GM12878 (cell line): ENCODE results near the gene CAMLG. TPM values are rescaled to one million over a fixed set of nuclear protein-coding genes. Genes with fewer than 3 reads are reported as not detected.

Experiments used
- ATAC-seq: fragments of 200-7000 bp; cut with Tn5 transposase; 3 replicates; pipeline ENCODE4 v1.9.1; 2020; ENCODE audit warnings: mild to moderate bottlenecking, moderate library complexity
- BruUV-seq: library from RNA; stranded (reverse); fragments of 400-500 nt; replicated peaks from 2 replicates; lab custom pipeline; 2021; lab: Mats Ljungman, UMichigan
- CTCF ChIA-PET: fragments of 300-600 bp; sonication (Branson Sonifier 250); formaldehyde crosslinking; extraction: SDS; loops from one replicate; lab custom pipeline; 2021; ENCODE audit warnings: inconsistent platforms; lab: Yijun Ruan, JAX
- POLR2A ChIA-PET: fragments of 350-600 bp; formaldehyde crosslinking; extraction: SDS; loops from one replicate; lab custom pipeline; 2021; ENCODE audit warnings: inconsistent platforms; lab: Charles Lee
- RAD21 ChIA-PET: fragments of 300-600 bp; sonication (Branson Sonifier 250); formaldehyde crosslinking; loops from one replicate; lab custom pipeline; 2023; ENCODE audit warnings: antibody characterized with exemption; ENCODE audit not compliant: unreplicated experiment; lab: Charles Lee
- SMC1A ChIA-PET: fragments of 300-600 bp; sonication (Branson Sonifier 250); formaldehyde crosslinking; loops from one replicate; lab custom pipeline; 2023; ENCODE audit not compliant: unreplicated experiment, uncharacterized antibody; lab: Charles Lee
- DNase-seq: peaks from one replicate; pipeline ENCODE4 v3.0.0-alpha.2; 2011; ENCODE audit warnings: low read depth, low spot score
- FAIRE-seq: peaks from 3 replicates; lab custom pipeline; 2011; peaks lifted over from hg19 to GRCh38; lab: Jason Lieb, UNC
- H2AFZ ChIP-seq: 2 replicates; pipeline ENCODE4 v1.6.0; 2011; ENCODE audit warnings: low read depth, low read length, control low read depth; ENCODE audit not compliant: control insufficient read depth
- H3K27ac ChIP-seq: 2 replicates; pipeline ENCODE4 v1.5.1; 2011; ENCODE audit warnings: control low read depth; ENCODE audit not compliant: control insufficient read depth, insufficient read depth
- H3K27me3 ChIP-seq, 2 experiments: replicated peaks in 1 of 2; 2 replicates each; pipeline versions ENCODE4 v1.6.0 to v1.6.1; 2011; ENCODE audit warnings: low read length in 1 of 2; ENCODE audit not compliant: control insufficient read depth in 2 of 2, insufficient read depth in 2 of 2
- H3K36me3 ChIP-seq, 2 experiments: 2 replicates each; pipeline ENCODE4 v1.5.1; 2011; ENCODE audit warnings: low read length in 1 of 2; ENCODE audit not compliant: control insufficient read depth in 2 of 2, insufficient read depth in 2 of 2
- H3K4me1 ChIP-seq: 2 replicates; pipeline ENCODE4 v1.6.1; 2011; ENCODE audit warnings: mild to moderate bottlenecking, low read length, moderate library complexity, mixed read lengths; ENCODE audit not compliant: control insufficient read depth, insufficient read depth
- H3K4me2 ChIP-seq: 2 replicates; pipeline ENCODE4 v1.6.0; 2011; ENCODE audit warnings: control low read depth; ENCODE audit not compliant: control insufficient read depth, insufficient read depth
- H3K4me3 ChIP-seq: fragments of 200-600 bp; sonication (generic); 2 replicates; pipeline ENCODE4 v1.5.1; 2016
- H3K79me2 ChIP-seq: 2 replicates; pipeline ENCODE4 v1.6.0; 2011; ENCODE audit warnings: low read length; ENCODE audit not compliant: control insufficient read depth, insufficient read depth
- H3K9ac ChIP-seq: 2 replicates; pipeline ENCODE4 v1.8.0; 2011; ENCODE audit warnings: low read length, control low read depth, mixed read lengths; ENCODE audit not compliant: control insufficient read depth, insufficient read depth
- H3K9me3 ChIP-seq: replicated peaks from 3 replicates; pipeline ENCODE4 v1.5.1; 2011; ENCODE audit warnings: mild to moderate bottlenecking, low read length; ENCODE audit not compliant: control insufficient read depth, insufficient read depth
- H4K20me1 ChIP-seq: 2 replicates; pipeline ENCODE4 v1.6.0; 2011; ENCODE audit not compliant: control insufficient read depth, insufficient read depth
- MEF2A ChIP-seq: IDR thresholded peaks from 2 replicates; pipeline ENCODE4 v1.6.1; 2011; ENCODE audit warnings: low read depth, mild to moderate bottlenecking, low read length, moderate library complexity; ENCODE audit not compliant: insufficient read depth
- WGBS: methylation state at CpG from one replicate; pipeline ENCODE4 v1.1.6; 2016; ENCODE audit warnings: low lambda C conversion rate; ENCODE audit not compliant: insufficient replicate concordance, insufficient coverage; ENCODE audit errors: missing lambda C conversion rate; 5-methylcytosine and 5-hydroxymethylcytosine counted together
- in situ Hi-C: fragments of 300-500 bp; cut with MboI; formaldehyde crosslinking; loops from 9 replicates; pipeline ENCODE4 v1.14.3; 2018; ENCODE audit warnings: mixed read lengths
- intact Hi-C: fragments of 100-400 bp; cut with micrococcal nuclease; formaldehyde crosslinking; loops from one replicate; pipeline ENCODE4 v1.14.2; 2022; ENCODE audit not compliant: unreplicated experiment
- polyA plus RNA-seq, 11 experiments: library from polyadenylated mRNA; depleted of rRNA in 4 of 11; unstranded in 6 of 11; stranded (reverse) in 5 of 11; fragments of >200 nt; fragmentation: Nextera tagmentation in 4 of 11; fragmentation: Illumina TruSeq in 1 of 11; extraction: Ambion mirVana in 4 of 11; extraction: Trizol in 1 of 11; gene quantifications; 1 replicate in 1 of 11; 2 replicates in 10 of 11; pipeline versions ENCODE4 v1.2.1 to v1.2.3, GENCODE V29; 2011 to 2016; ENCODE audit warnings: inconsistent platforms in 2 of 11, missing spikeins in 2 of 11, low read depth in 1 of 11
- small RNA-seq: library from RNA; depleted of rRNA; stranded (forward); fragments of <200 nt; gene quantifications from one replicate; pipeline ENCODE3, GENCODE V24; 2014
- total RNA-seq, 4 experiments: library from RNA; depleted of rRNA in 3 of 4; stranded (reverse); fragments of >200 nt in 3 of 4; fragmentation: Illumina TruSeq in 1 of 4; extraction: Trizol in 1 of 4; gene quantifications; 2 replicates each; pipeline versions ENCODE4 v1.2.1 to v1.2.3, GENCODE V29; 2013 to 2021
- TF ChIP-seq, protein P1 (sequence below): IDR thresholded peaks from 2 replicates; pipeline ENCODE4 v1.6.1; 2012; ENCODE audit warnings: mild to moderate bottlenecking, low read depth, low read length

Gene CAMLG
- total and polyA plus RNA-seq, 10 of the 15 experiments (the other 5 are each of a cell fraction or from before 2014, with no cell fraction given): 18.5 to 51.7 (median 25.5) TPM

GRCh38 chr5:134798468-134798867, 60.1 kb downstream of the CAMLG start:
- no peak overlapping the region for H3K4me3 ChIP-seq
- H3K9me3 ChIP-seq: no peaks in the 10 kb centered on the region
- H3K4me1 ChIP-seq: peaks cover 5% of the 10 kb centered on the region
- 0 out of 2 replicates have a peak overlapping the region, but pooled peaks have one; percentile 22 for H3K27ac ChIP-seq
- no peaks in the 10 kb centered on the region for H3K79me2 ChIP-seq
- peak; percentile 58; the same call in 1 of the 2 replicates for TF ChIP-seq MEF2A
- TF ChIP-seq, protein P1, sequence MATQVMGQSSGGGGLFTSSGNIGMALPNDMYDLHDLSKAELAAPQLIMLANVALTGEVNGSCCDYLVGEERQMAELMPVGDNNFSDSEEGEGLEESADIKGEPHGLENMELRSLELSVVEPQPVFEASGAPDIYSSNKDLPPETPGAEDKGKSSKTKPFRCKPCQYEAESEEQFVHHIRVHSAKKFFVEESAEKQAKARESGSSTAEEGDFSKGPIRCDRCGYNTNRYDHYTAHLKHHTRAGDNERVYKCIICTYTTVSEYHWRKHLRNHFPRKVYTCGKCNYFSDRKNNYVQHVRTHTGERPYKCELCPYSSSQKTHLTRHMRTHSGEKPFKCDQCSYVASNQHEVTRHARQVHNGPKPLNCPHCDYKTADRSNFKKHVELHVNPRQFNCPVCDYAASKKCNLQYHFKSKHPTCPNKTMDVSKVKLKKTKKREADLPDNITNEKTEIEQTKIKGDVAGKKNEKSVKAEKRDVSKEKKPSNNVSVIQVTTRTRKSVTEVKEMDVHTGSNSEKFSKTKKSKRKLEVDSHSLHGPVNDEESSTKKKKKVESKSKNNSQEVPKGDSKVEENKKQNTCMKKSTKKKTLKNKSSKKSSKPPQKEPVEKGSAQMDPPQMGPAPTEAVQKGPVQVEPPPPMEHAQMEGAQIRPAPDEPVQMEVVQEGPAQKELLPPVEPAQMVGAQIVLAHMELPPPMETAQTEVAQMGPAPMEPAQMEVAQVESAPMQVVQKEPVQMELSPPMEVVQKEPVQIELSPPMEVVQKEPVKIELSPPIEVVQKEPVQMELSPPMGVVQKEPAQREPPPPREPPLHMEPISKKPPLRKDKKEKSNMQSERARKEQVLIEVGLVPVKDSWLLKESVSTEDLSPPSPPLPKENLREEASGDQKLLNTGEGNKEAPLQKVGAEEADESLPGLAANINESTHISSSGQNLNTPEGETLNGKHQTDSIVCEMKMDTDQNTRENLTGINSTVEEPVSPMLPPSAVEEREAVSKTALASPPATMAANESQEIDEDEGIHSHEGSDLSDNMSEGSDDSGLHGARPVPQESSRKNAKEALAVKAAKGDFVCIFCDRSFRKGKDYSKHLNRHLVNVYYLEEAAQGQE: no peak
- no peaks in the 10 kb centered on the region for H3K27me3 ChIP-seq
- in situ Hi-C loops (no loop called here), intact Hi-C loops (no loop called here)
- ATAC-seq (no peak), DNase-seq (no peak), FAIRE-seq (no peak)
- ChIA-PET RAD21 (no interaction called here), POLR2A (interaction anchor here (0.7 kb wide), 1 partner anchor 76 kb away, joined by 3 read pairs; the partner anchor contains the start of gene TXNDC15), SMC1A (interaction anchor here (0.6 to 2.1 kb wide), 2 partner anchors 16 to 767 kb away, joined by 3 to 5 read pairs; no protein-coding TSS in a partner anchor), CTCF (no interaction called here)
- no peak overlapping the region for H3K4me2 ChIP-seq
- no peak overlapping the region for H2AFZ ChIP-seq
- peaks cover 6 to 32% of the 10 kb centered on the region in 2 experiments for H3K36me3 ChIP-seq
- WGBS: 79% methylated on average over 5 of the region's 5 CpGs
- no peak overlapping the region for H3K9ac ChIP-seq
- no peaks in the 10 kb centered on the region for H4K20me1 ChIP-seq
- no TSS peak for BruUV-seq

Small RNA genes within 50 kb of the gene (small RNA-seq; reads per million reads assigned to genes)
- gene RNU6-1164P (not detected), gene RNU6-757P (not detected)

Other genes with a start within 250 kb of the CAMLG start
Only the 7 nearest of the 8 such genes appear.
- gene JADE2, start 212.9 kb upstream of the CAMLG start, total RNA-seq (2014; rRNA removed): 35.9 and 40.0 TPM in 2 replicates
- 19.9 and 23.6 TPM in 2 replicates for gene JADE2, start 212.9 kb upstream of the CAMLG start, total RNA-seq (2014; rRNA removed; fragmentation: Illumina TruSeq; extraction: Trizol)
- gene JADE2, start 212.9 kb upstream of the CAMLG start, total RNA-seq (2021): 66.1 and 67.0 TPM in 2 replicates
- gene JADE2, start 212.9 kb upstream of the CAMLG start, polyA plus RNA-seq (2011; rRNA removed): 18.7 and 31.5 TPM in 2 replicates
- 11.3 and 21.2 TPM in 2 replicates for gene JADE2, start 212.9 kb upstream of the CAMLG start, polyA plus RNA-seq (2014; fragmentation: Illumina TruSeq; extraction: Trizol)
- 1 to 10 TPM; 1.5 to 2.3 TPM for gene JADE2, start 212.9 kb upstream of the CAMLG start, polyA plus RNA-seq (2014; fragmentation: Nextera tagmentation; extraction: Ambion mirVana)
- gene JADE2, start 212.9 kb upstream of the CAMLG start, polyA plus RNA-seq (2014; rRNA removed): 35.3 and 46.9 TPM in 2 replicates
- gene JADE2, start 212.9 kb upstream of the CAMLG start, polyA plus RNA-seq (2016; fragmentation: Nextera tagmentation; extraction: Ambion mirVana): 10 to 100 TPM; 13.1 to 15.6 TPM
- 24.5 and 27.9 TPM in 2 replicates for gene SAR1B, start 105.7 kb upstream of the CAMLG start, total RNA-seq (2014; rRNA removed)
- gene SAR1B, start 105.7 kb upstream of the CAMLG start, total RNA-seq (2014; rRNA removed; fragmentation: Illumina TruSeq; extraction: Trizol): 23.7 and 25.6 TPM in 2 replicates
- gene SAR1B, start 105.7 kb upstream of the CAMLG start, total RNA-seq (2021): 32.7 and 36.2 TPM in 2 replicates
- gene SAR1B, start 105.7 kb upstream of the CAMLG start, polyA plus RNA-seq (2011; rRNA removed): 55.1 and 96.6 TPM in 2 replicates
- 34.3 and 51.3 TPM in 2 replicates for gene SAR1B, start 105.7 kb upstream of the CAMLG start, polyA plus RNA-seq (2014; fragmentation: Illumina TruSeq; extraction: Trizol)
- 100 to 1,000 TPM; 101 to 156 TPM for gene SAR1B, start 105.7 kb upstream of the CAMLG start, polyA plus RNA-seq (2014; fragmentation: Nextera tagmentation; extraction: Ambion mirVana)
- 29.8 and 31.7 TPM in 2 replicates for gene SAR1B, start 105.7 kb upstream of the CAMLG start, polyA plus RNA-seq (2014; rRNA removed)
- 10 to 100 TPM; 86.2 to 88.8 TPM for gene SAR1B, start 105.7 kb upstream of the CAMLG start, polyA plus RNA-seq (2016; fragmentation: Nextera tagmentation; extraction: Ambion mirVana)
- gene SEC24A, start 89.8 kb upstream of the CAMLG start, total RNA-seq (2014; rRNA removed): 14.6 and 16.6 TPM in 2 replicates
- gene SEC24A, start 89.8 kb upstream of the CAMLG start, total RNA-seq (2014; rRNA removed; fragmentation: Illumina TruSeq; extraction: Trizol): 22.4 and 22.6 TPM in 2 replicates
- 26.2 and 26.6 TPM in 2 replicates for gene SEC24A, start 89.8 kb upstream of the CAMLG start, total RNA-seq (2021)
- 52.2 and 62.2 TPM in 2 replicates for gene SEC24A, start 89.8 kb upstream of the CAMLG start, polyA plus RNA-seq (2011; rRNA removed)
- gene SEC24A, start 89.8 kb upstream of the CAMLG start, polyA plus RNA-seq (2014; fragmentation: Illumina TruSeq; extraction: Trizol): 26.3 and 31.4 TPM in 2 replicates
- gene SEC24A, start 89.8 kb upstream of the CAMLG start, polyA plus RNA-seq (2014; fragmentation: Nextera tagmentation; extraction: Ambion mirVana): 10 to 100 TPM in 1 of 2 experiments, 1 to 10 TPM in 1; 7.1 to 12.5 TPM
- gene SEC24A, start 89.8 kb upstream of the CAMLG start, polyA plus RNA-seq (2014; rRNA removed): 14.4 and 15.8 TPM in 2 replicates
- 10 to 100 TPM; 23.2 to 23.3 TPM for gene SEC24A, start 89.8 kb upstream of the CAMLG start, polyA plus RNA-seq (2016; fragmentation: Nextera tagmentation; extraction: Ambion mirVana)
- gene DDX46, start 20.2 kb downstream of the CAMLG start, total RNA-seq (2014; rRNA removed): 39.1 and 39.6 TPM in 2 replicates
- 64.9 and 67.3 TPM in 2 replicates for gene DDX46, start 20.2 kb downstream of the CAMLG start, total RNA-seq (2014; rRNA removed; fragmentation: Illumina TruSeq; extraction: Trizol)
- gene DDX46, start 20.2 kb downstream of the CAMLG start, total RNA-seq (2021): 55.6 and 61.8 TPM in 2 replicates
- 46.9 and 72.1 TPM in 2 replicates for gene DDX46, start 20.2 kb downstream of the CAMLG start, polyA plus RNA-seq (2011; rRNA removed)
- gene DDX46, start 20.2 kb downstream of the CAMLG start, polyA plus RNA-seq (2014; fragmentation: Illumina TruSeq; extraction: Trizol): 77.1 and 94.9 TPM in 2 replicates
- 10 to 100 TPM; 23.0 to 31.3 TPM for gene DDX46, start 20.2 kb downstream of the CAMLG start, polyA plus RNA-seq (2014; fragmentation: Nextera tagmentation; extraction: Ambion mirVana)
- 43.0 and 44.8 TPM in 2 replicates for gene DDX46, start 20.2 kb downstream of the CAMLG start, polyA plus RNA-seq (2014; rRNA removed)
- 10 to 100 TPM; 37.6 to 38.8 TPM for gene DDX46, start 20.2 kb downstream of the CAMLG start, polyA plus RNA-seq (2016; fragmentation: Nextera tagmentation; extraction: Ambion mirVana)
- gene C5orf24, start 107.4 kb downstream of the CAMLG start, total RNA-seq (2014; rRNA removed): 12.9 and 14.6 TPM in 2 replicates
- 15.0 and 15.8 TPM in 2 replicates for gene C5orf24, start 107.4 kb downstream of the CAMLG start, total RNA-seq (2014; rRNA removed; fragmentation: Illumina TruSeq; extraction: Trizol)
- gene C5orf24, start 107.4 kb downstream of the CAMLG start, total RNA-seq (2021): 12.8 and 15.6 TPM in 2 replicates
- gene C5orf24, start 107.4 kb downstream of the CAMLG start, polyA plus RNA-seq (2011; rRNA removed): 26.8 and 37.7 TPM in 2 replicates
- gene C5orf24, start 107.4 kb downstream of the CAMLG start, polyA plus RNA-seq (2014; fragmentation: Illumina TruSeq; extraction: Trizol): 16.5 and 21.6 TPM in 2 replicates
- gene C5orf24, start 107.4 kb downstream of the CAMLG start, polyA plus RNA-seq (2014; fragmentation: Nextera tagmentation; extraction: Ambion mirVana): 1 to 10 TPM; 5.4 to 5.6 TPM
- gene C5orf24, start 107.4 kb downstream of the CAMLG start, polyA plus RNA-seq (2014; rRNA removed): 18.2 and 23.1 TPM in 2 replicates
- gene C5orf24, start 107.4 kb downstream of the CAMLG start, polyA plus RNA-seq (2016; fragmentation: Nextera tagmentation; extraction: Ambion mirVana): 10 to 100 TPM; 15.6 to 16.3 TPM
- gene TXNDC15, start 135.8 kb downstream of the CAMLG start, total RNA-seq (2014; rRNA removed): 27.4 and 31.3 TPM in 2 replicates
- gene TXNDC15, start 135.8 kb downstream of the CAMLG start, total RNA-seq (2014; rRNA removed; fragmentation: Illumina TruSeq; extraction: Trizol): 52.1 and 53.0 TPM in 2 replicates
- 39.3 and 40.7 TPM in 2 replicates for gene TXNDC15, start 135.8 kb downstream of the CAMLG start, total RNA-seq (2021)
- 35.5 and 49.9 TPM in 2 replicates for gene TXNDC15, start 135.8 kb downstream of the CAMLG start, polyA plus RNA-seq (2011; rRNA removed)
- gene TXNDC15, start 135.8 kb downstream of the CAMLG start, polyA plus RNA-seq (2014; fragmentation: Illumina TruSeq; extraction: Trizol): 33.4 and 40.0 TPM in 2 replicates
- 10 to 100 TPM in 1 of 2 experiments, 1 to 10 TPM in 1; 8.1 to 17.9 TPM for gene TXNDC15, start 135.8 kb downstream of the CAMLG start, polyA plus RNA-seq (2014; fragmentation: Nextera tagmentation; extraction: Ambion mirVana)
- 45.6 and 60.6 TPM in 2 replicates for gene TXNDC15, start 135.8 kb downstream of the CAMLG start, polyA plus RNA-seq (2014; rRNA removed)
- 10 to 100 TPM; 45.8 to 47.1 TPM for gene TXNDC15, start 135.8 kb downstream of the CAMLG start, polyA plus RNA-seq (2016; fragmentation: Nextera tagmentation; extraction: Ambion mirVana)
- gene PCBD2, start 166.6 kb downstream of the CAMLG start, total RNA-seq (2014; rRNA removed): 6.6 and 7.5 TPM in 2 replicates
- 4.8 and 5.7 TPM in 2 replicates for gene PCBD2, start 166.6 kb downstream of the CAMLG start, total RNA-seq (2014; rRNA removed; fragmentation: Illumina TruSeq; extraction: Trizol)
- gene PCBD2, start 166.6 kb downstream of the CAMLG start, total RNA-seq (2021): 6.0 and 7.4 TPM in 2 replicates
- 6.8 and 8.3 TPM in 2 replicates for gene PCBD2, start 166.6 kb downstream of the CAMLG start, polyA plus RNA-seq (2011; rRNA removed)
- 5.4 and 7.0 TPM in 2 replicates for gene PCBD2, start 166.6 kb downstream of the CAMLG start, polyA plus RNA-seq (2014; fragmentation: Illumina TruSeq; extraction: Trizol)
- gene PCBD2, start 166.6 kb downstream of the CAMLG start, polyA plus RNA-seq (2014; fragmentation: Nextera tagmentation; extraction: Ambion mirVana): 1 to 10 TPM; 6.7 to 7.0 TPM
- 4.3 and 6.5 TPM in 2 replicates for gene PCBD2, start 166.6 kb downstream of the CAMLG start, polyA plus RNA-seq (2014; rRNA removed)
- gene PCBD2, start 166.6 kb downstream of the CAMLG start, polyA plus RNA-seq (2016; fragmentation: Nextera tagmentation; extraction: Ambion mirVana): 10 to 100 TPM; 10.8 to 13.6 TPM